ENCODE measurements around the gene C20orf173.

C20orf173 gene

DNA sequence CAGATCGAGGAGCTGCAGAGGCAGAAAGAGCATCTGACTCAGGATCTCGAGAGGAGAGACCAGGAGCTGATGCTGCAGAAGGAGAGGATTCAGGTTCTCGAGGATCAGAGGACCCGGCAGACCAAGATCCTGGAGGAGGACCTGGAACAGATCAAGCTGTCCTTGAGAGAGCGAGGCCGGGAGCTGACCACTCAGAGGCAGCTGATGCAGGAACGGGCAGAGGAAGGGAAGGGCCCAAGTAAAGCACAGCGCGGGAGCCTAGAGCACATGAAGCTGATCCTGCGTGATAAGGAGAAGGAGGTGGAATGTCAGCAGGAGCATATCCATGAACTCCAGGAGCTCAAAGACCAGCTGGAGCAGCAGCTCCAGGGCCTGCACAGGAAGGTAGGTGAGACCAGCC, 26.2 kb downstream of the C20orf173 start:
- peaks cover 30% of the 10 kb centered on the region for H3K4me1 Mint-ChIP-seq
- TF ChIP-seq, protein P1, sequence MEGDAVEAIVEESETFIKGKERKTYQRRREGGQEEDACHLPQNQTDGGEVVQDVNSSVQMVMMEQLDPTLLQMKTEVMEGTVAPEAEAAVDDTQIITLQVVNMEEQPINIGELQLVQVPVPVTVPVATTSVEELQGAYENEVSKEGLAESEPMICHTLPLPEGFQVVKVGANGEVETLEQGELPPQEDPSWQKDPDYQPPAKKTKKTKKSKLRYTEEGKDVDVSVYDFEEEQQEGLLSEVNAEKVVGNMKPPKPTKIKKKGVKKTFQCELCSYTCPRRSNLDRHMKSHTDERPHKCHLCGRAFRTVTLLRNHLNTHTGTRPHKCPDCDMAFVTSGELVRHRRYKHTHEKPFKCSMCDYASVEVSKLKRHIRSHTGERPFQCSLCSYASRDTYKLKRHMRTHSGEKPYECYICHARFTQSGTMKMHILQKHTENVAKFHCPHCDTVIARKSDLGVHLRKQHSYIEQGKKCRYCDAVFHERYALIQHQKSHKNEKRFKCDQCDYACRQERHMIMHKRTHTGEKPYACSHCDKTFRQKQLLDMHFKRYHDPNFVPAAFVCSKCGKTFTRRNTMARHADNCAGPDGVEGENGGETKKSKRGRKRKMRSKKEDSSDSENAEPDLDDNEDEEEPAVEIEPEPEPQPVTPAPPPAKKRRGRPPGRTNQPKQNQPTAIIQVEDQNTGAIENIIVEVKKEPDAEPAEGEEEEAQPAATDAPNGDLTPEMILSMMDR (IDR thresholded peaks at IDR 0.05; ENCODE audit: unreplicated experiment in 3 of 3) = no peak
- H3K27me3 Mint-ChIP-seq (ENCODE audit: low read depth) = no peaks in the 10 kb centered on the region
- peak overlapping the region in 1 of 3 experiments; percentile 22 for H3K27ac Mint-ChIP-seq
- no peak overlapping the region for H3K4me3 Mint-ChIP-seq
- no peaks in the 10 kb centered on the region for H3K9me3 Mint-ChIP-seq
- H3K36me3 Mint-ChIP-seq (ENCODE audit: low read depth) = peaks cover 75% of the 10 kb centered on the region

DNA sequence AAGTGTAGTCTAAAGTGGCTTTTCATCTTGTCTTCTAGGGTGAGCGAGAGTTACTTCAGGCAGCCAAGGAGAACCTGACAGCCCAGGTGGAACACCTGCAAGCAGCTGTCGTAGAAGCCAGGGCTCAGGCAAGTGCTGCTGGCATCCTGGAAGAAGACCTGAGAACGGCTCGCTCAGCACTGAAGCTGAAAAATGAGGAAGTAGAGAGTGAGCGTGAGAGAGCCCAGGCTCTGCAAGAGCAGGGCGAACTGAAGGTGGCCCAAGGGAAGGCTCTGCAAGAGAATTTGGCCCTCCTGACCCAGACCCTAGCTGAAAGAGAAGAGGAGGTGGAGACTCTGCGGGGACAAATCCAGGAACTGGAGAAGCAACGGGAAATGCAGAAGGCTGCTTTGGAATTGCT, 27.1 kb downstream of the C20orf173 start:
- H3K9me3 Mint-ChIP-seq = no peaks in the 10 kb centered on the region

DNA sequence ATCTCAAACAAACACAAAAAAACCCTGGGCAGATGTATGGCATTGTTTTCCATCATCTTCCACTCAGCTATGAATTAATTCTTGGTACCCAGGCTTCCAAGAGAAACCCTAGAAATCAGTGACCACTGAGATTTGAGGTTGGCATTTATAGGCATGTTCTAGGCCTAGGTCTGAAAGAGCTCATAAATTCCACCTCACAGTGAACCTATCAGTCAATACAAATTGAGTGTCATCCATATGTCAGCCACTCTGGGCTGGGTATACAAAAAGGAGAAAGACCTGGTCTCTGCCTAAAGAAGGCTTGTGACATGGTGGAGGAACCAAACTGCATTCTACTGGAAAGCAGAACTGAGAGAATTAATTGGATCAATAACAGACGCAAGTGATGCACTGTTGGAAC, 30.2 kb downstream of the C20orf173 start:
- Mint-ChIP-seq H3K27ac (no peak overlapping the region), H3K4me1 (peaks cover 55% of the 10 kb centered on the region), H3K36me3 (ENCODE audit: low read depth) (peaks cover 76% of the 10 kb centered on the region), H3K27me3 (ENCODE audit: low read depth) (no peaks in the 10 kb centered on the region), H3K4me3 (no peak overlapping the region), H3K9me3 (no peaks in the 10 kb centered on the region)
- TF ChIP-seq, protein P1 (IDR thresholded peaks at IDR 0.05; ENCODE audit: unreplicated experiment in 3 of 3) = no peak

More for the DNA sequence above, 27.1 kb downstream of the C20orf173 start:
- Mint-ChIP-seq H3K36me3 (ENCODE audit: low read depth) (peaks cover 77% of the 10 kb centered on the region), H3K27ac (no peak overlapping the region), H3K27me3 (ENCODE audit: low read depth) (no peaks in the 10 kb centered on the region), H3K4me1 (peaks cover 39% of the 10 kb centered on the region), H3K4me3 (no peak overlapping the region)
- TF ChIP-seq, protein P1 (IDR thresholded peaks at IDR 0.05; ENCODE audit: unreplicated experiment in 3 of 3) = no peak

DNA sequence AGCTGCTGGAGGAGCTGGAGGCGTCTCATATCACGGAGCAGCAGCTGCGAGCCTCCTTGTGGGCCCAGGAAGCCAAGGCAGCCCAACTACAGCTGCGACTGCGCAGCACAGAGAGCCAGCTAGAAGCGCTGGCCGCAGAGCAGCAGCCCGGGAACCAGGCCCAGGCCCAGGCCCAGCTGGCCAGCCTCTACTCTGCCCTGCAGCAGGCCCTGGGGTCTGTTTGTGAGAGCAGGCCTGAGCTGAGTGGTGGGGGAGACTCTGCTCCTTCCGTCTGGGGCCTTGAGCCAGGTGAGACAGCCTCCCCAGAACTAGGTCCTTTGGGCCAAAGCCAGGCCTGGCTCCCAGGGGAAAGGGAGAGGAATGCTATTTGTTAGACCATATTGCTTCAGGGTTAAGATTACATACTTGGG, 31.7 kb downstream of the C20orf173 start:
- peaks cover 40% of the 10 kb centered on the region for H3K4me1 Mint-ChIP-seq
- H3K4me3 Mint-ChIP-seq = no peak overlapping the region
- H3K36me3 Mint-ChIP-seq (ENCODE audit: low read depth) = peaks cover 78% of the 10 kb centered on the region
- no peaks in the 10 kb centered on the region for H3K9me3 Mint-ChIP-seq
- TF ChIP-seq, protein P1 (IDR thresholded peaks at IDR 0.05; ENCODE audit: unreplicated experiment in 3 of 3) = no peak
- H3K27me3 Mint-ChIP-seq (ENCODE audit: low read depth) = no peaks in the 10 kb centered on the region
- peak overlapping the region; percentile 65 to 90 (median 85) for H3K27ac Mint-ChIP-seq

DNA sequence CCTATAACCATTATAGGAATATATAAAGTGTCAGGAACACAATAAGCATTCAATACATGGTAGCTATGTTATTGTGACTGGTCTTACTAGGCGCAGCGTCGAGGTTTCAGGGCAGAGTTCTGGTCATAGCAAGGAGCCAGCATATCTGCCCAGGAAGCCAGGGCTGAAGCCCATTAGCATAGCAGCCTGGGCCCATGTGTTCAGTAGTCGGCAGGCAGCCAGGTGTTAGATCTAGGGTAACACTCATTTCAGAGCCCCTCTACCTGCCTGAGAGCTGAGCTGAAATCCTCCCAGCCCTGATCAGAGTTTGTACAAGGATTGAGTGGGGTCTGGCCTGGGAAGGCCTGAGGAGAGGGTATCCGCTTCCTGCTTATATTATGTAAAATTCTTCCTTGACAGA, 32.1 kb downstream of the C20orf173 start:
- Mint-ChIP-seq H3K9me3 (no peaks in the 10 kb centered on the region), H3K27ac (peak overlapping the region; percentile 65 to 90 (median 85)), H3K36me3 (ENCODE audit: low read depth) (peaks cover 78% of the 10 kb centered on the region), H3K4me1 (peaks cover 35% of the 10 kb centered on the region), H3K4me3 (no peak overlapping the region), H3K27me3 (ENCODE audit: low read depth) (no peaks in the 10 kb centered on the region)
- TF ChIP-seq, protein P1 (IDR thresholded peaks at IDR 0.05; ENCODE audit: unreplicated experiment in 3 of 3) = no peak

DNA sequence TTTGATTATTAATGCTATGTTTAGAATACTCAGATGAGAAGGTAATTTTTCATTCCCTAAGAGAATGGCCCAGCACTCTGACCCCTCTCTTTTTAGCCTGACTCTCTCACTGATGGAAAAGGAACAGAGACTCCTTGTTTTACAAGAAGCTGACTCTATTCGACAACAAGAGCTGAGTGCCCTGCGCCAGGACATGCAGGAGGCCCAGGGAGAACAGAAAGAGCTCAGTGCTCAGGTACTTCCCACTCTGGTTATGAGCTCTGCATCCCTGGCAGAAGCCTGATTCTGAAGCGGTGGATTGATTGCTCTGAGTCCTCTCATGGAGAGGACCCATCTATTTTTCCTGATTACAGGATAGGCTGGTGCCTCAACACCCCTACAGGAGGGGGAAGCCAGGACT, 33.0 kb downstream of the C20orf173 start:
- TF ChIP-seq, protein P1 (IDR thresholded peaks at IDR 0.05; ENCODE audit: unreplicated experiment in 3 of 3) = no peak
- Mint-ChIP-seq H3K27ac (peak overlapping the region in 1 of 3 experiments; percentile 90), H3K4me1 (peaks cover 32% of the 10 kb centered on the region), H3K36me3 (ENCODE audit: low read depth) (peaks cover 77% of the 10 kb centered on the region), H3K4me3 (no peak overlapping the region), H3K9me3 (no peaks in the 10 kb centered on the region), H3K27me3 (ENCODE audit: low read depth) (no peaks in the 10 kb centered on the region)
